ENCODE measurements around the gene TBXAS1. TPM values are rescaled to one million over a fixed set of nuclear protein-coding genes. Genes with fewer than 3 reads are reported as not detected.
"Not testable (repeated sequence)": the region's sequence is repeated elsewhere in the genome, so short reads cannot be mapped to it uniquely, and the experiment has no call there.

Gene TBXAS1
- total and polyA plus RNA-seq, 2 donors (not counting 3 experiments of a cell fraction or from before 2014, with no cell fraction given): 2.1 to 4.3 TPM

- Histone ChIP-seq H3K4me2 (ENCODE audit: insufficient read depth, low read length) (no peak overlapping the region), H3K4me1 (ENCODE audit: control insufficient read depth, extremely low read depth, insufficient read depth, low read length) (no peaks in the 10 kb centered on the region), H3K27ac (ENCODE audit: insufficient read depth, low read depth, low read length) (no peak overlapping the region), H3K27me3 (ENCODE audit: control insufficient read depth in 2 of 2, insufficient read depth in 2 of 2, low read length in 2 of 2) (peaks cover 0 to 3% of the 10 kb centered on the region in 2 experiments), H2AFZ (ENCODE audit: low read depth, low read length) (no peak overlapping the region), H4K20me1 (replicated peaks; ENCODE audit: control insufficient read depth, extremely low read depth, insufficient read depth, low read length) (no peaks in the 10 kb centered on the region), H3K9me1 (replicated peaks; ENCODE audit: control insufficient read depth, extremely low read depth, insufficient read depth, low read length) (no peaks in the 10 kb centered on the region), H3K9me3 (replicated peaks; ENCODE audit: control insufficient read depth, insufficient read depth, low read length) (no peaks in the 10 kb centered on the region), H3K9ac (replicated peaks; ENCODE audit: extremely low read depth, insufficient read depth, low read length) (no peak overlapping the region), H3K4me3 (replicated peaks in 1 of 3; ENCODE audit: insufficient read depth in 1 of 3, low read depth in 1 of 3, low read length in 3 of 3) (no peak overlapping the region), H3K79me2 (ENCODE audit: control insufficient read depth, insufficient read depth, low read length) (no peaks in the 10 kb centered on the region), H3K36me3 (ENCODE audit: control insufficient read depth in 2 of 2, extremely low read depth in 1 of 2, insufficient read depth in 2 of 2, low read length in 2 of 2) (no peaks in the 10 kb centered on the region)
- no TSS peak for BruUV-seq (replicated peaks)
- intact Hi-C loops (cut with micrococcal nuclease) (no loop called here), dilution Hi-C loops (cut with MboI; ENCODE audit: extremely low pct_ligation_motif_present, low sequenced_read_pairs) (no loop called here)
- CTCF ChIA-PET: interaction anchor here (1.4 kb wide), 1 partner anchor 8 kb away, joined by 5 read pairs; no protein-coding TSS in a partner anchor
- TF ChIP-seq JUN (IDR thresholded peaks at IDR 0.05; ENCODE audit: borderline replicate concordance, insufficient read depth, insufficient read length, low read depth) (no peak), POLR2AphosphoS5 (IDR thresholded peaks at IDR 0.05; ENCODE audit: insufficient read depth, low read depth, low read length) (no peak), FOS (IDR thresholded peaks at IDR 0.05; ENCODE audit: borderline replicate concordance, insufficient read depth, low read length) (no peak), MAX (IDR thresholded peaks at IDR 0.05; ENCODE audit: insufficient read depth, insufficient read length) (no peak)
- DNase-seq (ENCODE audit: low read depth, low spot score) (no peak), FAIRE-seq (no peak)
- POLR2A ChIA-PET: no interaction called here
Measured at GRCh38 chr7:139902436-139903102, 73.5 kb downstream of the TBXAS1 start.

GRCh38 chr7:139903103-139903477 is 74.0 kb downstream of the TBXAS1 start:
- H3K79me2 ChIP-seq (ENCODE audit: control insufficient read depth, insufficient read depth, low read length); H3K9me3 ChIP-seq (replicated peaks; ENCODE audit: control insufficient read depth, insufficient read depth, low read length); H3K9ac ChIP-seq (replicated peaks; ENCODE audit: extremely low read depth, insufficient read depth, low read length); H3K27me3 ChIP-seq (ENCODE audit: control insufficient read depth in 2 of 2, insufficient read depth in 2 of 2, low read length in 2 of 2); H3K27ac ChIP-seq (ENCODE audit: insufficient read depth, low read depth, low read length); dilution Hi-C loops (cut with MboI; ENCODE audit: extremely low pct_ligation_motif_present, low sequenced_read_pairs); FAIRE-seq; H2AFZ ChIP-seq (ENCODE audit: low read depth, low read length); H3K9me1 ChIP-seq (replicated peaks; ENCODE audit: control insufficient read depth, extremely low read depth, insufficient read depth, low read length); H4K20me1 ChIP-seq (replicated peaks; ENCODE audit: control insufficient read depth, extremely low read depth, insufficient read depth, low read length); intact Hi-C loops (cut with micrococcal nuclease); H3K4me1 ChIP-seq (ENCODE audit: control insufficient read depth, extremely low read depth, insufficient read depth, low read length); POLR2A ChIA-PET; BruUV-seq (replicated peaks); H3K36me3 ChIP-seq (ENCODE audit: control insufficient read depth in 2 of 2, extremely low read depth in 1 of 2, insufficient read depth in 2 of 2, low read length in 2 of 2); CTCF ChIA-PET; H3K4me3 ChIP-seq (replicated peaks in 1 of 3; ENCODE audit: insufficient read depth in 1 of 3, low read depth in 1 of 3, low read length in 3 of 3); H3K4me2 ChIP-seq (ENCODE audit: insufficient read depth, low read length); DNase-seq (ENCODE audit: low read depth, low spot score): not testable (repeated sequence)
